Glutamatergic neuron (in vitro differentiated cells): Measurements from ENCODE around the gene ANXA7. TPM values are rescaled to one million over a fixed set of nuclear protein-coding genes. Genes with fewer than 3 reads are reported as not detected.
"Not testable (repeated sequence)": the region's sequence is repeated elsewhere in the genome, so short reads cannot be mapped to it uniquely, and the experiment has no call there.

ENCODE experiments used
- DNase-seq: peaks from one replicate; pipeline ENCODE4 v3.0.0; 2022
- H3K27ac Mint-ChIP-seq: one replicate; pipeline ENCODE4 v1.8.0; 2020; ENCODE audit warnings: mild to moderate bottlenecking, mixed read lengths, inconsistent platforms; ENCODE audit not compliant: unreplicated experiment
- H3K27me3 Mint-ChIP-seq: one replicate; pipeline ENCODE4 v1.8.0; 2020; ENCODE audit warnings: mild to moderate bottlenecking, moderate library complexity, mixed read lengths, inconsistent platforms; ENCODE audit not compliant: unreplicated experiment
- H3K36me3 Mint-ChIP-seq: one replicate; pipeline ENCODE4 v1.8.0; 2020; ENCODE audit warnings: mild to moderate bottlenecking, mixed read lengths, inconsistent platforms; ENCODE audit not compliant: unreplicated experiment
- H3K4me1 Mint-ChIP-seq: one replicate; pipeline ENCODE4 v1.8.0; 2020; ENCODE audit warnings: mild to moderate bottlenecking, low read depth, mixed read lengths, inconsistent platforms; ENCODE audit not compliant: unreplicated experiment
- H3K4me3 Mint-ChIP-seq: one replicate; pipeline ENCODE4 v1.8.0; 2020; ENCODE audit warnings: mild to moderate bottlenecking, mixed read lengths, inconsistent platforms; ENCODE audit not compliant: unreplicated experiment
- H3K9me3 Mint-ChIP-seq: one replicate; pipeline ENCODE4 v1.8.0; 2020; ENCODE audit warnings: mild to moderate bottlenecking, moderate library complexity, mixed read lengths, inconsistent platforms; ENCODE audit not compliant: unreplicated experiment
- total RNA-seq: library from RNA; stranded (reverse); fragmentation: NEBNext Ultra II Directional; extraction: Animal tissue kit (Norgen Biotek cat#: 25700); gene quantifications from one replicate; pipeline ENCODE4 v1.2.1, GENCODE V29; 2021; ENCODE audit not compliant: unreplicated experiment
- TF ChIP-seq, protein P1 (sequence below): fragments of 200-600 bp; sonication (generic); IDR thresholded peaks from one replicate; pipeline ENCODE4 v1.5.0; 2021; ENCODE audit not compliant: partially characterized antibody, unreplicated experiment

The ANXA7 gene
- total RNA-seq, 1 donor from 2014 or later = 35.9 TPM

DNA sequence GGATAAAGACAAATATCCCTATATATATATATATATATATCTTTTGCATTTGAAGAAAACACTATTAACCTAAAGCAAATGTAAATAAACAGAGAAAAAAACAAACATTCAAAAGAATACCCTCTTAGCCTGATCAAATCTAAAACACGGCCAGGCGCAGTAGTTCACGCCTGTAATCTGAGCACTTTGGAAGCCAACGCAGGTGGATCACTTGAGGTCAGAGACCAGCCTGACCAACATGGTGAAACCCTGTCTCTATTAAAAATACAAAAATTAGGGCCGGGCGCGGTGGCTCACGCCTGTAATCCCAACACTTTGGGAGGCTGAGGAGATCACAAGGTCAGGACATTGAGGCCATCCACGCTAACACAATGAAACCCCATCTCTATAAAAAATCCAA, 9.2 kb downstream of the ANXA7 start:
- no peak overlapping the region for H3K4me3 Mint-ChIP-seq
- H3K9me3 Mint-ChIP-seq = peaks cover 2% of the 10 kb centered on the region
- no peak overlapping the region for H3K27ac Mint-ChIP-seq
- TF ChIP-seq, protein P1, sequence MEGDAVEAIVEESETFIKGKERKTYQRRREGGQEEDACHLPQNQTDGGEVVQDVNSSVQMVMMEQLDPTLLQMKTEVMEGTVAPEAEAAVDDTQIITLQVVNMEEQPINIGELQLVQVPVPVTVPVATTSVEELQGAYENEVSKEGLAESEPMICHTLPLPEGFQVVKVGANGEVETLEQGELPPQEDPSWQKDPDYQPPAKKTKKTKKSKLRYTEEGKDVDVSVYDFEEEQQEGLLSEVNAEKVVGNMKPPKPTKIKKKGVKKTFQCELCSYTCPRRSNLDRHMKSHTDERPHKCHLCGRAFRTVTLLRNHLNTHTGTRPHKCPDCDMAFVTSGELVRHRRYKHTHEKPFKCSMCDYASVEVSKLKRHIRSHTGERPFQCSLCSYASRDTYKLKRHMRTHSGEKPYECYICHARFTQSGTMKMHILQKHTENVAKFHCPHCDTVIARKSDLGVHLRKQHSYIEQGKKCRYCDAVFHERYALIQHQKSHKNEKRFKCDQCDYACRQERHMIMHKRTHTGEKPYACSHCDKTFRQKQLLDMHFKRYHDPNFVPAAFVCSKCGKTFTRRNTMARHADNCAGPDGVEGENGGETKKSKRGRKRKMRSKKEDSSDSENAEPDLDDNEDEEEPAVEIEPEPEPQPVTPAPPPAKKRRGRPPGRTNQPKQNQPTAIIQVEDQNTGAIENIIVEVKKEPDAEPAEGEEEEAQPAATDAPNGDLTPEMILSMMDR = no peak
- no peak for DNase-seq
- H3K36me3 Mint-ChIP-seq = no peaks in the 10 kb centered on the region
- H3K4me1 Mint-ChIP-seq = peaks cover 8% of the 10 kb centered on the region
- H3K27me3 Mint-ChIP-seq = peaks cover 1% of the 10 kb centered on the region

DNA sequence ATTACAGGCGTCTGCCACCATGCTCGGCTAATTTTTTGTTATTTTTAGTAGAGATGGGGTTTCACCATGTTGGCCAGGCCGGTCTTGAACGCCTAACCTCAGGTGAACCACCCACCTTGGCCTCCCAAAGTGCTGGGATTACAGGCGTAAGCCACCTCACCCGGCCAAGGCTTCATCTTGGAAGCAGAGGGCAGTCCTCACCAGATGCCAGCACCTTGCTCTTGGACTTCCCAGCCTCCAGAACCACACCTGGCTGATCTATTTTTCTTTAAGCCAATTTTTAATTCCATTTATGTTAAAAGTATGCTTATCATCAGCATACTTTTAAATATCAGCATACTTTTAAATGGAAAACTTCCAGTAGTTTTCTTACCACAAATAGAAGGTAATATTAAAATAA, 12.2 kb downstream of the ANXA7 start:
- Mint-ChIP-seq H3K36me3 (no peaks in the 10 kb centered on the region), H3K27me3 (peaks cover 1% of the 10 kb centered on the region), H3K9me3 (peaks cover 2% of the 10 kb centered on the region), H3K27ac (no peak overlapping the region), H3K4me1 (no peaks in the 10 kb centered on the region), H3K4me3 (no peak overlapping the region)
- TF ChIP-seq, protein P1 = no peak
- DNase-seq = no peak

DNA sequence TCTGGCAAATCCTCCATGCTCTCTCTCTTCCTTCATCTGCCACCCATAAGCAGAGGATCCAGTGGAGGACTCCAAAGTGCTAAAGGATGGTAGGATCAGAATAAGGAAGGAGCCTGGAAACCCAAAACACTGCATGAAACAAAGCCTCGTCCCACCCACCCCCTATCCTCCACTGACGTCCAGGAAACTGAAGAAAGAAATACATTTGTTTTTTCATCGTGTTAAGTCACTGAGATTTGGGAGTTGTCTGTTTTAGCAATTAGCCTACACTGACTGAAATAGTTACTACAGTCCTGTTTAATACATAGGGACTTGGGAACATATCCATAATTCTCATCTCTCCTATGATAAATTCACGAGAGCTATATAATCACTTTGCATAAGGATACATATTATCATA, 14.8 kb downstream of the ANXA7 start:
- DNase-seq = no peak
- TF ChIP-seq, protein P1 = no peak
- H3K9me3 Mint-ChIP-seq = no peaks in the 10 kb centered on the region
- H3K4me1 Mint-ChIP-seq = no peaks in the 10 kb centered on the region
- H3K27me3 Mint-ChIP-seq = peaks cover 2% of the 10 kb centered on the region
- H3K4me3 Mint-ChIP-seq = no peak overlapping the region
- H3K27ac Mint-ChIP-seq = no peak overlapping the region
- H3K36me3 Mint-ChIP-seq = no peaks in the 10 kb centered on the region

DNA sequence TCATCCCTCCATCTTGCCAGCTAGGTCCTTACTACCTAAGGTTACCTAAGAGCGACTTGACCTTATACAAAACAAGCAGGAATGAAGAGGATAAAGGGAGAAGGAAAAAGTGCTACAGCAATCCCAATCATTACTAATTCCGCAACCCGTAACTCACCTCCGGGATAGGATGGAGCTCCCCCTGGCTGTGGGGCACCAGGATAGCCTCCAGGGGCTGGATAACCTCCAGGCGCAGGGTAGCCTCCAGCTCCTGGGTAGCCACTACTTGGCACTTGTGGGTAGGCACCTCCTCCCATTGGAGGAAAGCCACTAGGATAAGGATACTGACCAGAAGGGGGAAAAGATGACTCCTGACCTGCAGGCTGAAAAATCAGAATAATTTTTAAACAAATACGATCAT, 15.8 kb downstream of the ANXA7 start:
- peaks cover 2% of the 10 kb centered on the region for H3K27me3 Mint-ChIP-seq
- DNase-seq = no peak
- H3K36me3 Mint-ChIP-seq = no peaks in the 10 kb centered on the region
- no peak overlapping the region for H3K27ac Mint-ChIP-seq
- TF ChIP-seq, protein P1 = no peak
- H3K4me1 Mint-ChIP-seq = no peaks in the 10 kb centered on the region
- no peak overlapping the region for H3K4me3 Mint-ChIP-seq
- H3K9me3 Mint-ChIP-seq = no peaks in the 10 kb centered on the region

DNA sequence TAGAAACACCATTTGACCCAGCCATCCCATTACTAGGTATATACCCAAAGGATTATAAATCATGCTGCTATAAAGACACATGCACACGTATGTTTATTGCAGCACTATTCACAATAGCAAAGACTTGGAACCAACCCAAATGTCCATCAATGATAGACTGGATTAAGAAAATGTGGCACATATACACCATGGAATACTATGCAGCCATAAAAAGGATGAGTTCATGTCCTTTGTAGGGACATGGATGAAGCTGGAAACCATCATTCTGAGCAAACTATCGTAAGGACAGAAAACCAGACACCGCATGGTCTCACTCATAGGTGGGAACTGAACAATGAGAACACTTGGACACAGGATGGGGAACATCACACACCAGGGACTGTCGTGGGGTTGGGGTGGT, 19.5 kb downstream of the ANXA7 start:
- not testable (repeated sequence) for H3K36me3 Mint-ChIP-seq, H3K27ac Mint-ChIP-seq, H3K4me3 Mint-ChIP-seq, H3K27me3 Mint-ChIP-seq, DNase-seq, H3K4me1 Mint-ChIP-seq, H3K9me3 Mint-ChIP-seq

DNA sequence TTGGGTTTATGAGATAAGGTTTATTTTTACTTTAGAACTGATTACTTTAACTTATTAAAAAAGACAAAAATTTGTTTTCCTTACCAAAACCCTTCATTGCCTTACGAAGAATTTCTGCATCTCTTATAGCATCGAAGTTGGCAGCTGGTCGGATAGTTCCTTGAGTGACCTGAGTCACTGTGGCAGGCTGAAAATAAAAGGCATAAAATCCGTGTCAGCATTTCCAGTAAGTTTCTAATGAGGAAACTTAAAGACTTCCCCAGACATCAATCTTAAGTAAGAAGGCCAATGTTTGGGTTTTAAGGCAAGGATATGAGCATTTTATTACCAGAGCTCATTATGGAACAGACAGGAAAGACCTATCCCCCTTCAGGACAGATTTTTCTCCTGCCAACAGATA, 25.6 kb downstream of the ANXA7 start:
- TF ChIP-seq, protein P1 = no peak
- no peak overlapping the region for H3K27ac Mint-ChIP-seq

More for the DNA sequence above, 25.6 kb downstream of the ANXA7 start:
- no peaks in the 10 kb centered on the region for H3K9me3 Mint-ChIP-seq
- no peaks in the 10 kb centered on the region for H3K36me3 Mint-ChIP-seq
- H3K4me1 Mint-ChIP-seq = no peaks in the 10 kb centered on the region
- no peak for DNase-seq
- H3K27me3 Mint-ChIP-seq = no peaks in the 10 kb centered on the region
- no peak overlapping the region for H3K4me3 Mint-ChIP-seq
